ENCODE data around the gene GRK6. TPM values are rescaled to one million over a fixed set of nuclear protein-coding genes. Genes with fewer than 3 reads are reported as not detected.
"Not testable (repeated sequence)": the region's sequence is repeated elsewhere in the genome, so short reads cannot be mapped to it uniquely, and the experiment has no call there.

GRK6 gene
- total RNA-seq, 1 donor: 19.2 TPM

- peaks cover 11% of the 10 kb centered on the region for H3K4me1 ChIP-seq (ENCODE audit: insufficient read depth, low read length)
- peaks cover 24% of the 10 kb centered on the region for H3K79me2 ChIP-seq (ENCODE audit: insufficient read depth, low read length)
- H3K4me3 ChIP-seq (ENCODE audit: insufficient read depth, low read length): no peak overlapping the region
- H3K27me3 ChIP-seq (ENCODE audit: insufficient read depth, low read length): no peaks in the 10 kb centered on the region
- H3K27ac ChIP-seq (ENCODE audit: low read depth, low read length): no peak overlapping the region
- H3K36me3 ChIP-seq (ENCODE audit: insufficient read depth, low read length): peaks cover 85% of the 10 kb centered on the region
- DNase-seq (ENCODE audit: insufficient read length, low spot score, missing footprints): no peak
- H3K4me2 ChIP-seq (ENCODE audit: insufficient read depth, low read length): no peak overlapping the region
- TF ChIP-seq, protein P1, sequence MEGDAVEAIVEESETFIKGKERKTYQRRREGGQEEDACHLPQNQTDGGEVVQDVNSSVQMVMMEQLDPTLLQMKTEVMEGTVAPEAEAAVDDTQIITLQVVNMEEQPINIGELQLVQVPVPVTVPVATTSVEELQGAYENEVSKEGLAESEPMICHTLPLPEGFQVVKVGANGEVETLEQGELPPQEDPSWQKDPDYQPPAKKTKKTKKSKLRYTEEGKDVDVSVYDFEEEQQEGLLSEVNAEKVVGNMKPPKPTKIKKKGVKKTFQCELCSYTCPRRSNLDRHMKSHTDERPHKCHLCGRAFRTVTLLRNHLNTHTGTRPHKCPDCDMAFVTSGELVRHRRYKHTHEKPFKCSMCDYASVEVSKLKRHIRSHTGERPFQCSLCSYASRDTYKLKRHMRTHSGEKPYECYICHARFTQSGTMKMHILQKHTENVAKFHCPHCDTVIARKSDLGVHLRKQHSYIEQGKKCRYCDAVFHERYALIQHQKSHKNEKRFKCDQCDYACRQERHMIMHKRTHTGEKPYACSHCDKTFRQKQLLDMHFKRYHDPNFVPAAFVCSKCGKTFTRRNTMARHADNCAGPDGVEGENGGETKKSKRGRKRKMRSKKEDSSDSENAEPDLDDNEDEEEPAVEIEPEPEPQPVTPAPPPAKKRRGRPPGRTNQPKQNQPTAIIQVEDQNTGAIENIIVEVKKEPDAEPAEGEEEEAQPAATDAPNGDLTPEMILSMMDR (IDR thresholded peaks at IDR 0.05; ENCODE audit: extremely low read depth, low read depth, low read length): no peak
- H3K9me3 ChIP-seq (ENCODE audit: low read depth, low read length): no peaks in the 10 kb centered on the region
- no peak overlapping the region for H2AFZ ChIP-seq (ENCODE audit: low read length)
- H4K20me1 ChIP-seq (ENCODE audit: insufficient read depth, low read length): peaks cover 58% of the 10 kb centered on the region
Observed at GRCh38 chr5:177483994-177484901, 57.8 kb downstream of the GRK6 start.

GRCh38 chr5:177484902-177485549 lies 58.5 kb downstream of the GRK6 start:
- H3K4me1 ChIP-seq (ENCODE audit: insufficient read depth, low read length): peaks cover 4% of the 10 kb centered on the region
- peaks cover 62% of the 10 kb centered on the region for H4K20me1 ChIP-seq (ENCODE audit: insufficient read depth, low read length)
- DNase-seq (ENCODE audit: insufficient read length, low spot score, missing footprints): no peak
- no peaks in the 10 kb centered on the region for H3K9me3 ChIP-seq (ENCODE audit: low read depth, low read length)
- H3K27me3 ChIP-seq (ENCODE audit: insufficient read depth, low read length): no peaks in the 10 kb centered on the region
- no peak overlapping the region for H3K4me3 ChIP-seq (ENCODE audit: insufficient read depth, low read length)
- no peak overlapping the region for H3K4me2 ChIP-seq (ENCODE audit: insufficient read depth, low read length)
- no peak overlapping the region for H3K27ac ChIP-seq (ENCODE audit: low read depth, low read length)
- H3K36me3 ChIP-seq (ENCODE audit: insufficient read depth, low read length): peaks cover 87% of the 10 kb centered on the region
- H3K79me2 ChIP-seq (ENCODE audit: insufficient read depth, low read length): peaks cover 29% of the 10 kb centered on the region
- TF ChIP-seq, protein P1 (IDR thresholded peaks at IDR 0.05; ENCODE audit: extremely low read depth, low read depth, low read length): no peak
- no peak overlapping the region for H2AFZ ChIP-seq (ENCODE audit: low read length)

GRCh38 chr5:177485753-177486152 lies 59.3 kb downstream of the GRK6 start:
- H3K4me1 ChIP-seq (ENCODE audit: insufficient read depth, low read length); H3K27ac ChIP-seq (ENCODE audit: low read depth, low read length): not testable (repeated sequence)

GRCh38 chr5:177486256-177486655 lies 59.8 kb downstream of the GRK6 start:
- Histone ChIP-seq H3K79me2 (ENCODE audit: insufficient read depth, low read length) (peaks cover 41% of the 10 kb centered on the region), H3K4me2 (ENCODE audit: insufficient read depth, low read length) (no peak overlapping the region), H3K4me3 (ENCODE audit: insufficient read depth, low read length) (no peak overlapping the region), H3K36me3 (ENCODE audit: insufficient read depth, low read length) (peaks cover 96% of the 10 kb centered on the region), H3K27me3 (ENCODE audit: insufficient read depth, low read length) (no peaks in the 10 kb centered on the region), H4K20me1 (ENCODE audit: insufficient read depth, low read length) (peaks cover 71% of the 10 kb centered on the region), H3K9me3 (ENCODE audit: low read depth, low read length) (no peaks in the 10 kb centered on the region), H3K4me1 (ENCODE audit: insufficient read depth, low read length) (peaks cover 5% of the 10 kb centered on the region), H3K27ac (ENCODE audit: low read depth, low read length) (no peak overlapping the region), H2AFZ (ENCODE audit: low read length) (no peak overlapping the region)
- no peak for DNase-seq (ENCODE audit: insufficient read length, low spot score, missing footprints)
- TF ChIP-seq, protein P1 (IDR thresholded peaks at IDR 0.05; ENCODE audit: extremely low read depth, low read depth, low read length): no peak

More at GRCh38 chr5:177485753-177486152, 59.3 kb downstream of the GRK6 start:
- Histone ChIP-seq H3K36me3 (ENCODE audit: insufficient read depth, low read length) (peaks cover 91% of the 10 kb centered on the region), H4K20me1 (ENCODE audit: insufficient read depth, low read length) (peaks cover 66% of the 10 kb centered on the region), H3K79me2 (ENCODE audit: insufficient read depth, low read length) (peaks cover 36% of the 10 kb centered on the region)
- H3K9me3 ChIP-seq (ENCODE audit: low read depth, low read length); DNase-seq (ENCODE audit: insufficient read length, low spot score, missing footprints); H3K27me3 ChIP-seq (ENCODE audit: insufficient read depth, low read length); H2AFZ ChIP-seq (ENCODE audit: low read length); H3K4me2 ChIP-seq (ENCODE audit: insufficient read depth, low read length); H3K4me3 ChIP-seq (ENCODE audit: insufficient read depth, low read length): not testable (repeated sequence)

All from osteoblast (primary cell).